Cardiac septum (tissue), 1 donor: ENCODE data around the gene SMURF1. TPM values are rescaled to one million over a fixed set of nuclear protein-coding genes. Genes with fewer than 3 reads are reported as not detected.

Source experiments
- DNase-seq: peaks from one replicate; pipeline ENCODE4 v3.0.0-alpha.2; 2020; ENCODE audit warnings: low spot score
- intact Hi-C: fragments of 100-400 bp; cut with DNase I; formaldehyde crosslinking; loops from one replicate; pipeline ENCODE4 v1.14.0; 2022
- total RNA-seq: library from RNA; stranded (reverse); fragmentation: NEBNext Ultra II Directional; extraction: Animal tissue kit (Norgen Biotek cat#: 25700); gene quantifications from one replicate; pipeline ENCODE4 v1.2.1, GENCODE V29; 2021
- donor health status: DM: no; HTN: no; CAD: no.

SMURF1 gene
- total RNA-seq, 1 donor from 2014 or later, result 13.2 TPM

GRCh38 chr7:99001482-99002147 is 142.3 kb downstream of the SMURF1 start:
- intact Hi-C loops, result no loop called here
- no peak for DNase-seq

DNA sequence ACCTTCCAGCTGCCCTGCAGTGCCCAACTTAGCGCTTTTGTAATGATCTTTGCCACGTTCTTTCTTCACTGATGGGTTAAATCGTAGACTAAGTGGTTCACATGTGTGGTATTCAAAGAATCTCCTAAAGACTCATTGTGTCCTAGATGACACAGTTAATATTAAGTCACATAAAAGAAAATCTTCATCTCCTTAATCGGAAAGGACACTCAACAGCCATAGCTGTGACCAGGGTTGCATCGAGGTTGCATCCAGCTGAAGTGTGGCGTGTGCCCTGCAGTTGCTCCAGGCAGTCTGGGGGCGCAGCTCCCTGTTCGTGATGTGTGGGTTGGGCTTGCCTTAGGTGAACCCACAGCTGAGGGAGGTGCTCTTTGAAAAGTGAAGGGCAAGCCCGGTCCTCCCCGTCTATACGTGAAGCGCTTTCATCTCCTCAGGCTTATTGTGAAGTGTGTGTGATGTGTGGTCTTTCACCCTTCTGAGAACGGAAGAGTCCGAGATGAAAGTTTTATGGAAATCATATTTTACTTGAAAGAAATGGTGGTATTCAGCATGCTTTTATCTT is 142.9 kb downstream of the SMURF1 start:
- peak; percentile 31 for DNase-seq
- intact Hi-C loops, result no loop called here

DNA sequence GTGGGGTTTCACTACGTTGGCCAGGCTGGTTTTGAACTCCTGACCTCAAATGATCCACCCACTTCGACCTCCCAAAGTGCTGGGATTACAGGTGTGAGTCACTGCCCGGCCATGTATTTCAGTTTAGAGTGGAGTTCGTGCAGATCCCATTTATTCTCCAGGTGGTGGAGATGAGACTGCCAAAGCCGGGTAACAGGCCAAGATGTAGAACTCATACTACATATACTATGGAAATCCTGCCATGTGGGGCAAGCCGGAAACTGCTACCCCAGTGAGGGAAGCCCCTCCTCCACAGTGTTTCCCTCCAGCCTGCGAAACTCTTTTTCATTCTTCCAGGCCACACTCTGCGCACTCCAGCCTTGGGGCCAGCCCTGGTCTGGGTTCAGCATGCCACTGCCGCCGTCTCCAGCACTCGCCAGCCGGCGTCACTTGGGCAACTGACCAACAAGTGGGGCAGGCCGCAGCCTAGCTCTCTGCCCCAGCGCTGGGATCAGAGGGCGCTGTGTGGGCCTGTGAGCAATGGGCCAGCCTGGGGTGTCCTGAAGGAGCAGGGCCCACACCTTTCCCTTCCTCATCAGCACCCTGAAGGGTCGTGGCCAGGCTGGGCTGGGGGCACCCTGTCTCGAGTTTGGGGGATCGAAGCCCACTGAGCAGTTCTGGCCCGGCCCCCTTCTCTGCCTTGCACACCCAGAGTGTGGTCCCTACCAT is 143.6 kb downstream of the SMURF1 start:
- DNase-seq, result peak; percentile 36
- intact Hi-C loops, result no loop called here

- DNase-seq, result peak; percentile 47
- intact Hi-C loops, result no loop called here
Measured at GRCh38 chr7:98998821-98999725, 144.8 kb downstream of the SMURF1 start.

DNA sequence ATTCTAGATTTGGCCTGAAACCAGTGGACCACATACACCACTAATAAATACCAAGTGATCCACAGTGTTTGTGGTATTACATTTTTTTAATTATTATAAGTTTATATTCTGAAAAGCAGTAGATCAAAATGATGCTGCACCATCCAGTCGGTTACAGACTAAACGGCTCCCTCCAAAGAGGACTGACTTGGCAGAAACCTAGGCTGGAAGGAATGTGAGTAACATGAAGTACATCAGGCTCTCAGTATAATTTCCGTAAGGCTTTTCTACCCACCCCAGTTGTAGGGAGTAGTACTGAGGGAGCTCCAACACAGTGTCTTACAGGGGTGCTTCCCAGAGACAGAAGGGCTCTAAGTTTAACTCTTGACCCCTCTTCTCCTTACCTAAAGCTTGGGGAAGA is 146.1 kb downstream of the SMURF1 start:
- DNase-seq, result no peak
- intact Hi-C loops, result no loop called here

- peak; percentile 66 for DNase-seq
- intact Hi-C loops, result no loop called here
Measured at GRCh38 chr7:98996150-98996552, 147.8 kb downstream of the SMURF1 start.

- intact Hi-C loops, result no loop called here
- peak; percentile 36 for DNase-seq
Measured at GRCh38 chr7:98995523-98996149, 148.3 kb downstream of the SMURF1 start.

DNA sequence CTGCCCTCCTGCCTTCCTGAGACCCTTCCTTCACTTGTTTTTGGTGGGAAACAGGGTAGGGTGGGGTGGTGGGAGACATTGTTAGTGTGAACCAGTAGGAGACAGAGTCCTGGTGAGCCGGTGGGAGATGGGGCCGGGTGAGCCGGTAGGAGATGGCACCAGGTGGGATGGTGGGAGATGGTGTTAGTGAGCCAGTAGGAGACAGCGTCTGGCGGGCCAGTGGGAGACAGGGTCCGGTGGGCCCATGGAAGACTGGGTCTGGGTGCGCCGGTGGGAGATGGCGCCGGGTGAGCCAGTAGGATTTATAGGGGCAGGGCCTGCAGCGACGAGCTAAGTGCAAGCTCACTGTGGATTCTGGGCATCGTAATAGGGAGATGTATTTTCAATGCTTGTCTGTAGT is 148.8 kb downstream of the SMURF1 start:
- peak; percentile 59 for DNase-seq
- intact Hi-C loops, result no loop called here

DNA sequence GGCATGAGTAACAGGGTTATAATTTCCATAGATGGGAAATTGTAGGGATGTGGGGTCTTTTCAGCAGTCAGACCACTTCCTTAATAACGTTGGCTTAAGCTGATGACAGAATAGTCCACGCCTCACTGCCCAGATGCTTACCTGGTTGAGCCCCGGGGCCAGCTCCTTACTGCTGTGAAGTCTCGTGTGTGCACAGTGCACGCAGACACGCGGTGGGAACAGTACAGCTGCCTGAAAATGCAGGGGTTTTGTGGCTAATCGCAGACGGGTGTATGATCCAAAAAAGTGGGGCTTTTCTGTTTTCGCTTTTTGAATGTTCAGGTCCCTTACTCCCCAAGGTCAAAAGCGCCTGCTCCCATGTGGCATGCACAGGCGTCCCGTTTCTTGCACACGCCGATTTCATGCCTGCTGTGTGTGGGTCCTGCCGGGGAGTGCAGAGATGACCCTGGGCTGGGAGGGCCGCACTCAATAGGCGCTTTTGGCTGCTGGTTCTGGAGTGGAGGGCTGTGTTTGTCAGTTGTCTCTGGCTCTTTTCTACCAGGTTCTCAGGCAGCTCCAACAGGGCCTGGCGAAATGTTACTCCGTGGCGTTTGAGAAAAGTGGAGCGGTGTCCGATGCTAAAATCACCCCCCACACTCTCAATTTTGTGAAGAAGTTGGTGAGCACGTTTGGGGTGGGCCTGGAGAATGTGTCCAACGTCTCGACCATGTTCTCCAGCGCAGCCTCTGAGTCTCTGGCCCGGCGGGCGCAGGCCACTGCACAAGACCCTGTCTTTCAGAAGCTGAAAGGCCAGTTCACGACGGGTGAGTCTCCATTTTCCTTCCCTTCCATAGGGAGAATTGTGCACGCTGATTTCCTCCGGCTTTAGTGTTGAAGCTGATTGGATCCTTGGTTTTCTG is 149.6 kb downstream of the SMURF1 start:
- no peak for DNase-seq

GRCh38 chr7:98993024-98993897 is 150.6 kb downstream of the SMURF1 start:
- intact Hi-C loops, result no loop called here
- DNase-seq, result no peak

More for the DNA sequence above, 149.6 kb downstream of the SMURF1 start:
- intact Hi-C loops, result no loop called here

DNA sequence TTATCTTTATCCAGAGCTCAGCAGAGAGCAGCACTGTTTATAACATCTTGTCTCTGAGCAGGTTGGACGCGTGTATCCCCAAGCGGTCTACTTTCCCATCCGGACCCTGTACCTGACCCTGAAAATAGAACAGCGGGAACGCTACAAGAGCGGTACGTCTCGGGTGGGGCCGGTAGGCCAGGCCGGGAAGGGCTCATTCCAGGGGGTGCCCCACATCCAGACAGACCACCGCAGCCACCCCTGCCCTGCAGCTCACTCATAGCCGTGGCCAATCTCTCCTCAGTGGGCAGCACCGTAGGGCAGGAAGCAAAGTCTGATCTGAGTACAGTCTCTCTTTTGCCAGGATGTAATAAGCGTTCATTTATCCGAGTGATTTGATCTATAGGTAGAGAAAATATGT is 151.8 kb downstream of the SMURF1 start:
- DNase-seq, result peak; percentile 35
- intact Hi-C loops, result no loop called here

DNA sequence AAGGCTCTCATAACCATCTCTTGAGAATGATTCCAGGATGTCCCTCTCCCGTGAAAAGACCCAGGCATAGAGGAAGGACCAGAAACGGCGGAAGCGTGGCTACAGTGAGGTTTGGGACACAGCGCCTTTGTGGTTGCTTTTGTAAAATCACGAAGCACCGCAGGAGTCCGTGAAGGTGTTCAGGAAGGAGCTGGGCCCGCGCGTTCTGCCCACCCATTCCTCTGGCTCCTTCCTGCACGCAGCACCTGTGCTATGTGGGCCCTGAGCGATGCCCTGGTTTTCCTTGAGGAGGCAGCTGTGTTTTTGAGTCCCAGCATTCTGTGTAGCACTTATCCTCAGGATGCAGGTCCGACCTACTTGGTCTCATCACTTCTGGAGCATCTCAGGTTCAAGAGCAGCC is 152.8 kb downstream of the SMURF1 start:
- intact Hi-C loops, result no loop called here
- DNase-seq, result peak; percentile 67

DNA sequence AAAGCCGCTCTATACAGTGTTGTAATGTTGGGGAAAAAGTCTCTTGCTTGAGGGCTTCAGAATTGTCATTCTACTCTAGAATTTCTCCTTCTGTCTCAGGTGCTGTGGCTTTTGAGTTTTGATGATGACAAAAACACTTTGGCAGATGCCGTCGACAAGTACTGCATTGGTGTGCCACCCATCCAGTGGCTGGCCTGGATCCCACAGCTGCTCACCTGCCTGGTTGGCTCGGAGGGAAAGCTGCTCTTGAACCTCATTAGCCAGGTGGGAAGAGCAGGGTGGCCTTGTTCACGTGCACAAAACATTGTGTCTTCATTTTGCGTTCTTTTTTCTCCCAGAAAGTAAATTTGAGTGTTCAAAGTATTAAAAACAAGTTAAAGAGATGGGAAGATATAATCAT is 153.6 kb downstream of the SMURF1 start:
- peak; percentile 15 for DNase-seq
- intact Hi-C loops, result no loop called here

DNA sequence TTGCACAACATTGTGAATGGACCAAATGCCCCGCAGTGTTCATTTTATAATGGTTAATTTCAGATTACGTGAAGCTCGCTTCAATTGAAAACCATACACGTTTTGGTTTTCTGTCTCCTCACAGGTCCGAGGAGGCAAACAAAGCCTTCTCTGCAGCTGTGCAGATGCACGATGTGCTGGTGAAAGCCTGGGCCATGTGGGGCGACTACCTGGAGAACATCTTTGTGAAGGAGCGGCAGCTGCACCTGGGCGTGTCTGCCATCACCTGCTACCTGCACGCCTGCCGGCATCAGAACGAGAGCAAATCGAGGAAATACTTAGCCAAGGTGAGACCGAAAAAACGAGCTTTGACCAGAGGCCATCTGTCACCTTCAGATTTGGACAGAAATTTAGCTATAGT is 155.3 kb downstream of the SMURF1 start:
- peak; percentile 35 for DNase-seq
- intact Hi-C loops, result no loop called here

DNA sequence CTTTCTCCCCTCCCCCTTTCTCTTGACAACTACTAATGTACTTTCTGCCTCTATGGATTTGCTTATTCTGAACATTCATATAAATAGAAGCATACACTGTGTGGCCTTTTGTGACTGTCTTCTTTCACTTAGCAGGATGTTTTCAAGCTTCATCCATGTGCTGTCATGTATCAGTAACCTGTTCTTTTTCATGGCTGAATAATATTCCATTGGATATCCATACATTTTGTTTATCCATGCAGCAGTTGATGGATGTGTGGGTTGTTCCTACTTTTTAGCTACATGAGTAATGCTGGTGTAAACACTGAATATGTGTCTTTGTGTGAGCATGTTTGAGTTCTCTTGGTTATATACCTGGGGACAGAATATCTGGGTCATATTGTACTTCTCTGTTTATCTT is 158.0 kb downstream of the SMURF1 start:
- intact Hi-C loops, result no loop called here

GRCh38 chr7:98985406-98985805 is 158.5 kb downstream of the SMURF1 start:
- DNase-seq, result no peak
- intact Hi-C loops, result no loop called here

More for the DNA sequence above, 158.0 kb downstream of the SMURF1 start:
- DNase-seq, result no peak

DNA sequence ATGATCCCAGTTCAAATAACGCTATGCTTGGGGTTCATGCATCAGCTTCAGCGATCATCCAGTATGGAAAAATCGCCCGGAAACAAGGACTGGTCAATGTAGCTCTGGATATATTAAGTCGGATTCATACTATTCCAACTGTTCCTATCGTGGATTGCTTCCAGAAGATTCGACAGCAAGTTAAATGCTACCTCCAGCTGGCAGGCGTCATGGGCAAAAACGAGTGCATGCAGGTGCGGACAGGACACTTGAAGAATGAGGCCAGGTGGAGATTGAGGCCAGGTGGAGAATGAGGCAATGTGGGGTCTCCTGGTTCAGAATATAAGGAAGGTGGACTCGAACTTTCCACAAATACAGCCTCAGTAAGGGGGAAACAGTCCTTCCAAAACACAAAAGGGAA is 159.8 kb downstream of the SMURF1 start:
- intact Hi-C loops, result no loop called here
- peak; percentile 38 for DNase-seq

- intact Hi-C loops, result no loop called here
Measured at GRCh38 chr7:98982686-98983085, 161.2 kb downstream of the SMURF1 start.

More at GRCh38 chr7:98982686-98983085, 161.2 kb downstream of the SMURF1 start:
- no peak for DNase-seq
